Measurements from ENCODE around the gene CDH12. TPM values are rescaled to one million over a fixed set of nuclear protein-coding genes. Genes with fewer than 3 reads are reported as not detected.

The CDH12 gene
- total RNA-seq, 1 donor from 2014 or later, result 0.26 TPM

DNA sequence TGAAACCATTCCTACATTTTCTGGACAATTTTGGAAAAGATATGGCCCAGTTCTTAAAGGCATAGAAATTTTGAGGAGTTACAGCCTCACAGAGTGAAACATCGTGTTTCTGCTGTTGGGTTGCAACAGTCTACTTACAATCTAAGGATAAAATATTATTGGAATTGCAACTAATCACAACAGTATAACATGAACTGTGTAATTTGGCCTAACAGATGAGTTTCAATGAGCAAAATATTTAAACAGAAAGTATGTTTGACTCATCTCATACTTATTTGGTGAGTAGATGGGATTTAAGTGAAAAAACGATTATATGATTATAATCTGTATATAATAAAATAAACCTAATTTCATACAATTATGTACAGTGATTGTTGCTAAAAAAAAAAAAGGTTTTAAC is 1061.8 kb downstream of the CDH12 start:
- Mint-ChIP-seq H3K4me3 (ENCODE audit: unreplicated experiment) (no peak overlapping the region), H3K36me3 (ENCODE audit: low read depth, unreplicated experiment) (no peaks in the 10 kb centered on the region)
- DNase-seq (ENCODE audit: low spot score), result no peak

DNA sequence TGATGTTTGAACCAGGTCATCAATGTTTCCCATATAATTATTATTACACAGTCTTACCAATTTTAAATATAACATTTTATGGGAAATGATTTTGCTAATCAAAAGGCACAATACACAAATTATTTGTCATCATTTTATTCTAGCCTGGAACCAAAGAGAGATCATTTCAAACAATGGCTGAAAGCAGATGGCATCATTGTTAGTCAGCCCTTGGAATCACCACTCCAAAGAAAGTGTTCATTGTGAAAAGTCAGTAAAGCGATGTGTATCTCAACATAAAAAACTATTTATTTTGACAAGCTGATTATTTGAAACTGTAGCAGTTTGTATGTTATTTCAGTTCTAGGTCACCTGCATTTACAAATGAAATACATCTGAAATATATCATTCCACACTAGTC is 1068.7 kb downstream of the CDH12 start:
- Mint-ChIP-seq H3K9me3 (ENCODE audit: unreplicated experiment) (no peaks in the 10 kb centered on the region), H3K27me3 (ENCODE audit: unreplicated experiment) (no peaks in the 10 kb centered on the region), H3K36me3 (ENCODE audit: low read depth, unreplicated experiment) (no peaks in the 10 kb centered on the region), H3K27ac (ENCODE audit: unreplicated experiment) (no peak overlapping the region), H3K4me3 (ENCODE audit: unreplicated experiment) (no peak overlapping the region), H3K4me1 (ENCODE audit: unreplicated experiment) (no peaks in the 10 kb centered on the region)
- TF ChIP-seq, protein P1, sequence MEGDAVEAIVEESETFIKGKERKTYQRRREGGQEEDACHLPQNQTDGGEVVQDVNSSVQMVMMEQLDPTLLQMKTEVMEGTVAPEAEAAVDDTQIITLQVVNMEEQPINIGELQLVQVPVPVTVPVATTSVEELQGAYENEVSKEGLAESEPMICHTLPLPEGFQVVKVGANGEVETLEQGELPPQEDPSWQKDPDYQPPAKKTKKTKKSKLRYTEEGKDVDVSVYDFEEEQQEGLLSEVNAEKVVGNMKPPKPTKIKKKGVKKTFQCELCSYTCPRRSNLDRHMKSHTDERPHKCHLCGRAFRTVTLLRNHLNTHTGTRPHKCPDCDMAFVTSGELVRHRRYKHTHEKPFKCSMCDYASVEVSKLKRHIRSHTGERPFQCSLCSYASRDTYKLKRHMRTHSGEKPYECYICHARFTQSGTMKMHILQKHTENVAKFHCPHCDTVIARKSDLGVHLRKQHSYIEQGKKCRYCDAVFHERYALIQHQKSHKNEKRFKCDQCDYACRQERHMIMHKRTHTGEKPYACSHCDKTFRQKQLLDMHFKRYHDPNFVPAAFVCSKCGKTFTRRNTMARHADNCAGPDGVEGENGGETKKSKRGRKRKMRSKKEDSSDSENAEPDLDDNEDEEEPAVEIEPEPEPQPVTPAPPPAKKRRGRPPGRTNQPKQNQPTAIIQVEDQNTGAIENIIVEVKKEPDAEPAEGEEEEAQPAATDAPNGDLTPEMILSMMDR (IDR thresholded peaks at IDR 0.05; ENCODE audit: unreplicated experiment), result no peak
- DNase-seq (ENCODE audit: low spot score), result no peak

More for the DNA sequence above, 1061.8 kb downstream of the CDH12 start:
- Mint-ChIP-seq H3K4me1 (ENCODE audit: unreplicated experiment) (no peaks in the 10 kb centered on the region), H3K27me3 (ENCODE audit: unreplicated experiment) (no peaks in the 10 kb centered on the region), H3K27ac (ENCODE audit: unreplicated experiment) (no peak overlapping the region), H3K9me3 (ENCODE audit: unreplicated experiment) (no peaks in the 10 kb centered on the region)
- TF ChIP-seq, protein P1 (IDR thresholded peaks at IDR 0.05; ENCODE audit: unreplicated experiment), result no peak

DNA sequence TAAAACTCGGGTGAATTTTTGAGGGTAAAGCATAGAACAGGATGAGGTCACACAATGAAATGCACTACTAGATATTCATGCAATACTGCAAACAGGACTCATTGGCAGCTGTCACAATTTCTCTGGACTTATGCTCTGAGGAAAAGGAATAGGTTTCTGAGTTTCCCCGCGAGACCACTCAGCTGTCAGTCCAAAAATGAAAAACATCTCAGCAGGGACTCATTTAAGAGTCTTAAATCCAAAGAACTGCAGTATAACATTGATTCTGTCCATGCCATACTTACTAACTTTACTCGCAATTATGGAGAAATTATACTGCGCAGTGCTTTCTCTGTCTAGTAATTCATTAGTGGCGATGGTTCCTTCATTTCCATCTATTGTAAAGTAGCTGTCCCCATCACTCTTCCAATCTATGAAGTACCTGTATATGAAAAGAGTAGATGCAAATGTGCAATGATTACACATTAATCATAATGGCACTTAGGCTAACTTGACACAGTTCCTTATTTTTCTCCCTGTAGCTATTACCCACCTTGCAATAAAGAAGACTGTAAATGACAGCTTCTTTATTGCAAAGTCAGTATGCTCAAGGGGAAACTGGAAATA is 1070.0 kb downstream of the CDH12 start:
- Mint-ChIP-seq H3K4me1 (ENCODE audit: unreplicated experiment) (no peaks in the 10 kb centered on the region), H3K27ac (ENCODE audit: unreplicated experiment) (no peak overlapping the region), H3K27me3 (ENCODE audit: unreplicated experiment) (no peaks in the 10 kb centered on the region), H3K9me3 (ENCODE audit: unreplicated experiment) (no peaks in the 10 kb centered on the region), H3K4me3 (ENCODE audit: unreplicated experiment) (no peak overlapping the region), H3K36me3 (ENCODE audit: low read depth, unreplicated experiment) (no peaks in the 10 kb centered on the region)
- TF ChIP-seq, protein P1 (IDR thresholded peaks at IDR 0.05; ENCODE audit: unreplicated experiment), result no peak
- no peak for DNase-seq (ENCODE audit: low spot score)

DNA sequence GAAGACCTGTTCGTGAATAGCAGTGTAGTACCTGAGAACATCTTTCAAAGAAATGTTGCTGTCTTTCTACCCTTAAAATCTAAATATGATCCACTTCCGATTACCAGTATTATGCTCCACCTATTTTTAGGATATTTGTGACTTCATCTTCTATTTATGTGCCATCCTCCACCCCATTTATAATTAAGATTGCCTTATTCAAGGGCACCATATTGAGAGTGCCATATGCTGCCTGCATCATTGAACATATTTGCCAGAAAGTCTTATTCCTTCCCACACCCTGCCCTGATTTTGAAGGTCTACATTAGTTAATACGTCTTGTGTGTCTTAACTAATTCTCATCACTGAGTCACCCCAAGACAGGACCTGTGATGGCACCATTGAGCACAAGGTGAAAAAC is 1076.7 kb downstream of the CDH12 start:
- no peaks in the 10 kb centered on the region for H3K4me1 Mint-ChIP-seq (ENCODE audit: unreplicated experiment)
- no peaks in the 10 kb centered on the region for H3K27me3 Mint-ChIP-seq (ENCODE audit: unreplicated experiment)
- H3K36me3 Mint-ChIP-seq (ENCODE audit: low read depth, unreplicated experiment), result no peaks in the 10 kb centered on the region
- no peaks in the 10 kb centered on the region for H3K9me3 Mint-ChIP-seq (ENCODE audit: unreplicated experiment)
- no peak overlapping the region for H3K27ac Mint-ChIP-seq (ENCODE audit: unreplicated experiment)
- H3K4me3 Mint-ChIP-seq (ENCODE audit: unreplicated experiment), result no peak overlapping the region
- no peak for DNase-seq (ENCODE audit: low spot score)
- TF ChIP-seq, protein P1 (IDR thresholded peaks at IDR 0.05; ENCODE audit: unreplicated experiment), result no peak

DNA sequence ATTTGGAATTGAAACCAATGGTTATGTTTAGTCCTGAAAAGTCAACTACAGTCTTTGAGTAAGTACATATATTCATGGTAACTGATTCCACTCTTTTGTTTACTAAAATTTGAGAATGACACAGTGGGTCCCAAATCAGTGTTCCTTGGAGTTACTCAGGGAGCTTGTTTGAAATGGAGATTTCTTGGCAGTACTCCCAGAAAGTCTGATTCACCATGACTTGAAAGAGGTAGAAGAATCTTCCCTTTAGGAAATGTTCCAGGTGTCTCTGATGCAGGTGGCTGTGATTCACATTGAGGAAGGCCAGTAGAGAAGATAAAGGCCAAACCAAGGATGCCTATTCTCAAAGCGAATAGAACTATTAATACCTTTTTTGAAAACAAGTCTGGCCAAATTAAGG is 1078.3 kb downstream of the CDH12 start:
- DNase-seq (ENCODE audit: low spot score), result no peak
- no peaks in the 10 kb centered on the region for H3K9me3 Mint-ChIP-seq (ENCODE audit: unreplicated experiment)
- H3K4me1 Mint-ChIP-seq (ENCODE audit: unreplicated experiment), result no peaks in the 10 kb centered on the region
- H3K27ac Mint-ChIP-seq (ENCODE audit: unreplicated experiment), result no peak overlapping the region
- no peaks in the 10 kb centered on the region for H3K36me3 Mint-ChIP-seq (ENCODE audit: low read depth, unreplicated experiment)
- H3K4me3 Mint-ChIP-seq (ENCODE audit: unreplicated experiment), result no peak overlapping the region
- TF ChIP-seq, protein P1 (IDR thresholded peaks at IDR 0.05; ENCODE audit: unreplicated experiment), result no peak
- no peaks in the 10 kb centered on the region for H3K27me3 Mint-ChIP-seq (ENCODE audit: unreplicated experiment)

Measured in endothelial cell (in vitro differentiated cells).